ENCODE measurements around the gene NRCAM. TPM values are rescaled to one million over a fixed set of nuclear protein-coding genes. Genes with fewer than 3 reads are reported as not detected.

Gene NRCAM
- total and polyA plus RNA-seq, 2 experiments from 2014 or later = 0.76 to 3.9 TPM

DNA sequence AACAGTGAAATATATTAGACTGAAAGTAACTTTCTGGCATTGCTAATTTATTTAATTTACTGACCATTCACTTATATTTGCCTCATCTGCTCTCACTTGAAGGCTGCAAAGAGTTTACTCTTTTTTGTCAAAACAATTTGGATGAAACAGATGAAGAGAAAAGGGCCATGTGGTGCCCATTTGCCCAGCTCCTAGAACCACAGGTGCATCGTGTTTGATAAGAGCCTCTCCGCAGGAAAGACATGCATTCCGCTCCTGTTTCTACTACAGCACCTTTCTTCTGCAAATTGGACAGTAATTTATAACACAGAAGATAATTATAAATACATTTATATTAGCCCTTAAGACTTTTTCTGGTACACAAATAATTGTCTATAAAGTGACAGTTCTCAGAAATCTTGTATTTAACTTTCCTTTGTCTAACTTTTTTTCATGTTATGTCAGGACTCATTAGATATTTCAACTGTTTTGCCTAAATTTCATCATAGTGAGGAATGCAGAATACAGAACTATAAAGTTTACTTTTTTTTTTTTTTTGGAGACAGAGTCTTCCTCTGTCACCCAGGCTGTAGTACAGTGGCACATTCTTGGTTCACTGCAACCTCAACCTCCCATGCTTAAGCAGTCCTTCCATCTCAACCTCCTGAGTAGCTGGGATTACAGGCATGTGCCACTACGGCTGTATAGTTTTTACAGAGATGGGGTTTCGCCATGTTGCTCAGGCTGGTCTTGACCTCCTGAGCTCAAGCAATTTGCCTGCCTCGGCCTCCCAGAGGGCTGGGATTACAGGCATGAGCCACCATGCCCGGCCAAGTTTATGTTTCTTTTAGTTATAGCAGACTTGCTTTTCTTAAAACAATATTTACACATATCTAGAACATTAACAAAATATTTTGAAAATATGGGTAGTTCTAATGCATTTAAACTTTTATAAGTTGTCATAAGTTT lies 326.9 kb downstream of the NRCAM start:
- H3K9me3 ChIP-seq (ENCODE audit: low read depth) = no peaks in the 10 kb centered on the region
- no peak for DNase-seq (ENCODE audit: low read depth in 1 of 2, low spot score in 1 of 2)
- H3K4me3 ChIP-seq = no peak overlapping the region
- H3K36me3 ChIP-seq = no peaks in the 10 kb centered on the region
- H3K27ac ChIP-seq = no peak overlapping the region
- no peaks in the 10 kb centered on the region for H3K4me1 ChIP-seq (ENCODE audit: low read depth)
- H3K27me3 ChIP-seq = no peaks in the 10 kb centered on the region
- TF ChIP-seq, protein P1, sequence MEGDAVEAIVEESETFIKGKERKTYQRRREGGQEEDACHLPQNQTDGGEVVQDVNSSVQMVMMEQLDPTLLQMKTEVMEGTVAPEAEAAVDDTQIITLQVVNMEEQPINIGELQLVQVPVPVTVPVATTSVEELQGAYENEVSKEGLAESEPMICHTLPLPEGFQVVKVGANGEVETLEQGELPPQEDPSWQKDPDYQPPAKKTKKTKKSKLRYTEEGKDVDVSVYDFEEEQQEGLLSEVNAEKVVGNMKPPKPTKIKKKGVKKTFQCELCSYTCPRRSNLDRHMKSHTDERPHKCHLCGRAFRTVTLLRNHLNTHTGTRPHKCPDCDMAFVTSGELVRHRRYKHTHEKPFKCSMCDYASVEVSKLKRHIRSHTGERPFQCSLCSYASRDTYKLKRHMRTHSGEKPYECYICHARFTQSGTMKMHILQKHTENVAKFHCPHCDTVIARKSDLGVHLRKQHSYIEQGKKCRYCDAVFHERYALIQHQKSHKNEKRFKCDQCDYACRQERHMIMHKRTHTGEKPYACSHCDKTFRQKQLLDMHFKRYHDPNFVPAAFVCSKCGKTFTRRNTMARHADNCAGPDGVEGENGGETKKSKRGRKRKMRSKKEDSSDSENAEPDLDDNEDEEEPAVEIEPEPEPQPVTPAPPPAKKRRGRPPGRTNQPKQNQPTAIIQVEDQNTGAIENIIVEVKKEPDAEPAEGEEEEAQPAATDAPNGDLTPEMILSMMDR (IDR thresholded peaks at IDR 0.05; ENCODE audit: low read depth, low read length) = no peak

DNA sequence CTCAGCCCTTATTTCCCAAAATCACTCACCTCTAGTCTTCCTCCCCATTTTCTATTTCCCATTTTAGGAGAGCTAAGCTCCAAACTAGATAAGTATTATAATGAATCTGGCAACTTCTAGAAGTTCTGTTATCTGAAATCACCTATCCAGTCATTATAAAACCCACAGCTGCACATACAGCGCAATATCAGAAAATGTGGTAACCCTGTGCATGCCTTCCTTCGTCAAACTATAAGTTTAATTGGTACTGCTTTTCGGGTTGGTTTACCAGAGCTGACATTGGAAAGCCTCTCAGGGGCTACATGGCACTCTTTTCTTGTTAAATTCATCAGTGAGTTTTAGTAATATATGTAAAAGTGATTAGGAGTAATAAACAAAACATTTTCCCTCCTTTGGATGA lies 327.7 kb downstream of the NRCAM start:
- no peak overlapping the region for H3K27ac ChIP-seq
- DNase-seq (ENCODE audit: low read depth in 1 of 2, low spot score in 1 of 2) = no peak
- no peak overlapping the region for H3K4me3 ChIP-seq
- no peaks in the 10 kb centered on the region for H3K9me3 ChIP-seq (ENCODE audit: low read depth)
- H3K4me1 ChIP-seq (ENCODE audit: low read depth) = no peaks in the 10 kb centered on the region
- no peaks in the 10 kb centered on the region for H3K27me3 ChIP-seq
- TF ChIP-seq, protein P1 (IDR thresholded peaks at IDR 0.05; ENCODE audit: low read depth, low read length) = no peak
- no peaks in the 10 kb centered on the region for H3K36me3 ChIP-seq

DNA sequence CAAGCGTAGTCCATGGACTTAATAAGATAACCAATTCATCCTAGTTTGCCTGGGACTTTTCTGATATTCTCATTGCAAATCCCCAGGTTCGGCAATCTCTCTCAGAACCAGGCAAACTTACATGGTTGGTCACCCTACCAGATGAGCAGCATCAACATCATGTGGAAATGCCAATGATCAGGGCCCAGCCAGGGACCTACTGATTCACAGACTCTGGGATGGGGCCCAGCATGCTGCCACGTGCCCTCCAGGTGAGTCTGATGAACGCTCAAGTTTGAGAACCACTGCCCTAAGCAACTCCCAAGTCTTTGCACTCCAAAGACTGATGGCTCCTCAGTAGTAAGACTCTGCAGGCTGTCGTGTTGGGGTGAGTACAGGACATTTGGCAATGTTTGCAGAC lies 328.8 kb downstream of the NRCAM start:
- Histone ChIP-seq H3K36me3 (no peaks in the 10 kb centered on the region), H3K4me3 (no peak overlapping the region), H3K9me3 (ENCODE audit: low read depth) (no peaks in the 10 kb centered on the region), H3K27me3 (no peaks in the 10 kb centered on the region), H3K27ac (no peak overlapping the region), H3K4me1 (ENCODE audit: low read depth) (no peaks in the 10 kb centered on the region)
- TF ChIP-seq, protein P1 (IDR thresholded peaks at IDR 0.05; ENCODE audit: low read depth, low read length) = no peak
- no peak for DNase-seq (ENCODE audit: low read depth in 1 of 2, low spot score in 1 of 2)

DNA sequence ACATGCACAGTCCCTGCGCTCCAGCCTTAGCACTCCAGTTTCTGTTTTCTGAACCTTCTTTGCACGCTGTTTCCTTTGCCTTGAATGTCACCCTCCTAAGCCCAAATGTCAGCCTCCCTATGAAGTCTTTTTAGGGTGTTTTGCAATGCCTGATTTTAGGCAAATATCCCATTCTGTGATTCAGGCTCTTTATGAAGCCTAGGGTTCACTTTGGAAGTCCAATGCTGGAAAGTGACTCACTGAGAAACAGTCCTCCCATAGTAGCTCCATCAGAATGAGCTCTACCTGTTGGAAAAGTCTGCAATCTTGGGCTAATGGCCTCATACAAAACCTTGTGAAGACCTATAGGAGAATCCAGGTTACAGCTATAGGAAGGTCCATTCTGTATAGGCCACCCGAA lies 331.4 kb downstream of the NRCAM start:
- Histone ChIP-seq H3K27me3 (no peaks in the 10 kb centered on the region), H3K4me1 (ENCODE audit: low read depth) (no peaks in the 10 kb centered on the region), H3K27ac (no peak overlapping the region), H3K9me3 (ENCODE audit: low read depth) (no peaks in the 10 kb centered on the region), H3K36me3 (no peaks in the 10 kb centered on the region), H3K4me3 (no peak overlapping the region)
- DNase-seq (ENCODE audit: low read depth in 1 of 2, low spot score in 1 of 2) = peak in 1 of 2 donors; percentile 35
- TF ChIP-seq, protein P1 (IDR thresholded peaks at IDR 0.05; ENCODE audit: low read depth, low read length) = no peak

DNA sequence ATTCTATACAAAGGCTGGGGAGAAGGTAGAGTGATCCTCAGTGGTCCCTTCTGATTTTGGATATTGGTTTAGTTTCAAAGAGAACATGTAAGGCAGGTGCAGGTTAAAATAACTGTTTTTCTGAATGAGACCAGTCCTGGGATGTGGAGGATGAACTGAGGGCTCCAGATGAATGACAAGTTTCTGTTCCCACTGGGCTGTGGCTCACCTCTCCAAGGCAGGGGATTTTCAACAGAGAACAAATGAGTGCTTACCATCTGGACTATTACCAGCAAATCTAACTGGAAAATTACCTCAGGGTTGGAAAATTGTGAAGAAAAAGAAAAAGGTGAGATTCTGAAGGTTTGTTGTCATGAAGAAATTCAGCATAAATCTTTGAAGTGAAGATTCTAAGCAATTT lies 334.1 kb downstream of the NRCAM start:
- Histone ChIP-seq H3K9me3 (ENCODE audit: low read depth) (no peaks in the 10 kb centered on the region), H3K4me1 (ENCODE audit: low read depth) (no peaks in the 10 kb centered on the region), H3K36me3 (no peaks in the 10 kb centered on the region), H3K4me3 (no peak overlapping the region), H3K27ac (peak overlapping the region; percentile 73), H3K27me3 (no peaks in the 10 kb centered on the region)
- TF ChIP-seq, protein P1 (IDR thresholded peaks at IDR 0.05; ENCODE audit: low read depth, low read length) = no peak
- no peak for DNase-seq (ENCODE audit: low read depth in 1 of 2, low spot score in 1 of 2)

All from cardiac muscle cell (in vitro differentiated cells and primary cell).